WTC11 (cell line): Measurements from ENCODE around the gene ATAD3C. TPM values are rescaled to one million over a fixed set of nuclear protein-coding genes. Genes with fewer than 3 reads are reported as not detected.

Experiments
- CREM ChIP-seq: sonication (generic); formaldehyde crosslinking; IDR thresholded peaks from 2 replicates; pipeline ENCODE4 v1.8.1; 2022; ENCODE audit warnings: mild to moderate bottlenecking, missing genetic modification reagents, moderate library complexity
- ELF4 ChIP-seq: sonication (generic); formaldehyde crosslinking; IDR thresholded peaks from 2 replicates; pipeline ENCODE4 v1.8.1; 2022; ENCODE audit warnings: low read depth, mild to moderate bottlenecking, moderate library complexity, missing genetic modification reagents
- FOXJ3 ChIP-seq: sonication (generic); formaldehyde crosslinking; IDR thresholded peaks from 2 replicates; pipeline ENCODE4 v1.9.0; 2021; ENCODE audit warnings: missing genetic modification reagents, mild to moderate bottlenecking, borderline replicate concordance
- JAZF1 ChIP-seq: fragments of 250-450 bp; sonication (Bioruptor Pico); IDR thresholded peaks from 2 replicates; pipeline ENCODE4 v1.9.0; 2021; ENCODE audit warnings: moderate library complexity, mild to moderate bottlenecking, inconsistent platforms
- JUN ChIP-seq: sonication (generic); formaldehyde crosslinking; IDR thresholded peaks from 2 replicates; pipeline ENCODE4 v1.8.0; 2023; ENCODE audit warnings: mild to moderate bottlenecking, missing genetic modification reagents
- NFYB ChIP-seq: sonication (generic); formaldehyde crosslinking; conservative IDR thresholded peaks from 2 replicates; pipeline ENCODE4 v1.8.0; 2022; ENCODE audit warnings: low read depth, missing genetic modification reagents
- NR2C2 ChIP-seq: sonication (generic); formaldehyde crosslinking; IDR thresholded peaks from 2 replicates; pipeline ENCODE4 v1.8.0; 2022; ENCODE audit warnings: mild to moderate bottlenecking, missing genetic modification reagents
- RELA ChIP-seq: sonication (generic); formaldehyde crosslinking; IDR thresholded peaks from 2 replicates; pipeline ENCODE4 v1.8.1; 2022; ENCODE audit warnings: missing genetic modification reagents, mild to moderate bottlenecking, borderline replicate concordance
- SOX15 ChIP-seq: fragments of 250-450 bp; sonication (Bioruptor Pico); IDR thresholded peaks from 2 replicates; pipeline ENCODE4 v1.9.0; 2021; ENCODE audit warnings: mild to moderate bottlenecking
- SP1 ChIP-seq: sonication (generic); formaldehyde crosslinking; conservative IDR thresholded peaks from 2 replicates; pipeline ENCODE4 v1.8.1; 2022; ENCODE audit warnings: missing genetic modification reagents
- TEAD1 ChIP-seq: sonication (generic); formaldehyde crosslinking; IDR thresholded peaks from 2 replicates; pipeline ENCODE4 v1.8.0; 2022; ENCODE audit warnings: mild to moderate bottlenecking, missing genetic modification reagents
- TEAD4 ChIP-seq: sonication (generic); formaldehyde crosslinking; IDR thresholded peaks from 2 replicates; pipeline ENCODE4 v1.8.0; 2022; ENCODE audit warnings: mild to moderate bottlenecking, missing genetic modification reagents
- USF2 ChIP-seq: sonication (generic); formaldehyde crosslinking; IDR thresholded peaks from 2 replicates; pipeline ENCODE4 v1.8.1; 2023; ENCODE audit warnings: mild to moderate bottlenecking, missing genetic modification reagents, moderate library complexity
- ZNF232 ChIP-seq: sonication (generic); formaldehyde crosslinking; IDR thresholded peaks from 2 replicates; pipeline ENCODE4 v1.8.0; 2022; ENCODE audit warnings: mild to moderate bottlenecking, missing genetic modification reagents
- ZNF317 ChIP-seq: sonication (generic); formaldehyde crosslinking; IDR thresholded peaks from 2 replicates; pipeline ENCODE4 v1.8.1; 2023; ENCODE audit warnings: low read depth, mild to moderate bottlenecking, moderate library complexity, missing genetic modification reagents, borderline replicate concordance
- ZNF416 ChIP-seq: fragments of 250-450 bp; sonication (Bioruptor Pico); IDR thresholded peaks from 2 replicates; pipeline ENCODE4 v1.9.0; 2021; ENCODE audit warnings: mild to moderate bottlenecking, inconsistent platforms
- ZNF423 ChIP-seq: fragments of 250-450 bp; sonication (Bioruptor Pico); IDR thresholded peaks from 2 replicates; pipeline ENCODE4 v2.1.2; 2022; ENCODE audit warnings: mild to moderate bottlenecking, moderate library complexity
- ZNF425 ChIP-seq: fragments of 250-450 bp; sonication (Bioruptor Pico); conservative IDR thresholded peaks from 2 replicates; pipeline ENCODE4 v1.9.0; 2021; ENCODE audit warnings: mild to moderate bottlenecking
- ZNF512 ChIP-seq: sonication (generic); formaldehyde crosslinking; IDR thresholded peaks from 2 replicates; pipeline ENCODE4 v1.8.1; 2022; ENCODE audit warnings: missing genetic modification reagents, borderline replicate concordance
- total RNA-seq: library from RNA; stranded (reverse); gene quantifications from 3 replicates; pipeline ENCODE4 v1.2.3, GENCODE V29; 2021
- TF ChIP-seq, protein P1 (sequence below): sonication (generic); formaldehyde crosslinking; IDR thresholded peaks from 2 replicates; pipeline ENCODE4 v1.8.1; 2023; ENCODE audit warnings: mild to moderate bottlenecking, missing genetic modification reagents, borderline replicate concordance
- TF ChIP-seq, protein P2 (sequence below): sonication (generic); formaldehyde crosslinking; IDR thresholded peaks from 2 replicates; pipeline ENCODE4 v1.8.1; 2022; ENCODE audit warnings: mild to moderate bottlenecking, missing genetic modification reagents, moderate library complexity, borderline replicate concordance
- TF ChIP-seq, protein P3 (sequence below): sonication (generic); formaldehyde crosslinking; IDR thresholded peaks from 2 replicates; pipeline ENCODE4 v1.8.0; 2022; ENCODE audit warnings: missing genetic modification reagents
- TF ChIP-seq, protein P4 (sequence below): sonication (generic); formaldehyde crosslinking; IDR thresholded peaks from 2 replicates; pipeline ENCODE4 v1.8.1; 2022; ENCODE audit warnings: low read depth, missing genetic modification reagents, borderline replicate concordance
- TF ChIP-seq, protein P5 (sequence below): sonication (generic); formaldehyde crosslinking; IDR thresholded peaks from 2 replicates; pipeline ENCODE4 v1.8.0; 2023; ENCODE audit warnings: missing genetic modification reagents

The ATAD3C gene
- total RNA-seq, 1 experiment from 2014 or later: 0.61 TPM

GRCh38 chr1:1471389-1472052, 22.0 kb downstream of the ATAD3C start, which contains the start of gene ATAD3B (continued):
- TF ChIP-seq ZNF423 (no peak), NR2C2 (no peak), ZNF512 (CRISPR knock-in tag) (no peak), ZNF317 (CRISPR knock-in tag) (no peak), SP1 (peak; percentile 96), JAZF1 (CRISPR knock-in tag) (no peak), JUN (CRISPR knock-in tag) (no peak), ZNF416 (CRISPR knock-in tag) (no peak), ELF4 (CRISPR knock-in tag) (no peak), RELA (CRISPR knock-in tag) (no peak), USF2 (CRISPR knock-in tag) (peak; percentile 57), TEAD4 (CRISPR knock-in tag) (0 out of 2 replicates have a peak, but pooled peaks have one; percentile 40), ZNF425 (CRISPR knock-in tag) (no peak), FOXJ3 (CRISPR knock-in tag) (no peak), TEAD1 (CRISPR knock-in tag) (peak; percentile 71; the same call in 1 of the 2 replicates), SOX15 (CRISPR knock-in tag) (no peak), NFYB (CRISPR knock-in tag) (peak; percentile 96), ZNF232 (CRISPR knock-in tag) (no peak), CREM (CRISPR knock-in tag) (peak; percentile 97)
- TF ChIP-seq, protein P1, sequence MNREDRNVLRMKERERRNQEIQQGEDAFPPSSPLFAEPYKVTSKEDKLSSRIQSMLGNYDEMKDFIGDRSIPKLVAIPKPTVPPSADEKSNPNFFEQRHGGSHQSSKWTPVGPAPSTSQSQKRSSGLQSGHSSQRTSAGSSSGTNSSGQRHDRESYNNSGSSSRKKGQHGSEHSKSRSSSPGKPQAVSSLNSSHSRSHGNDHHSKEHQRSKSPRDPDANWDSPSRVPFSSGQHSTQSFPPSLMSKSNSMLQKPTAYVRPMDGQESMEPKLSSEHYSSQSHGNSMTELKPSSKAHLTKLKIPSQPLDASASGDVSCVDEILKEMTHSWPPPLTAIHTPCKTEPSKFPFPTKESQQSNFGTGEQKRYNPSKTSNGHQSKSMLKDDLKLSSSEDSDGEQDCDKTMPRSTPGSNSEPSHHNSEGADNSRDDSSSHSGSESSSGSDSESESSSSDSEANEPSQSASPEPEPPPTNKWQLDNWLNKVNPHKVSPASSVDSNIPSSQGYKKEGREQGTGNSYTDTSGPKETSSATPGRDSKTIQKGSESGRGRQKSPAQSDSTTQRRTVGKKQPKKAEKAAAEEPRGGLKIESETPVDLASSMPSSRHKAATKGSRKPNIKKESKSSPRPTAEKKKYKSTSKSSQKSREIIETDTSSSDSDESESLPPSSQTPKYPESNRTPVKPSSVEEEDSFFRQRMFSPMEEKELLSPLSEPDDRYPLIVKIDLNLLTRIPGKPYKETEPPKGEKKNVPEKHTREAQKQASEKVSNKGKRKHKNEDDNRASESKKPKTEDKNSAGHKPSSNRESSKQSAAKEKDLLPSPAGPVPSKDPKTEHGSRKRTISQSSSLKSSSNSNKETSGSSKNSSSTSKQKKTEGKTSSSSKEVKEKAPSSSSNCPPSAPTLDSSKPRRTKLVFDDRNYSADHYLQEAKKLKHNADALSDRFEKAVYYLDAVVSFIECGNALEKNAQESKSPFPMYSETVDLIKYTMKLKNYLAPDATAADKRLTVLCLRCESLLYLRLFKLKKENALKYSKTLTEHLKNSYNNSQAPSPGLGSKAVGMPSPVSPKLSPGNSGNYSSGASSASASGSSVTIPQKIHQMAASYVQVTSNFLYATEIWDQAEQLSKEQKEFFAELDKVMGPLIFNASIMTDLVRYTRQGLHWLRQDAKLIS: no peak
- TF ChIP-seq, protein P2, sequence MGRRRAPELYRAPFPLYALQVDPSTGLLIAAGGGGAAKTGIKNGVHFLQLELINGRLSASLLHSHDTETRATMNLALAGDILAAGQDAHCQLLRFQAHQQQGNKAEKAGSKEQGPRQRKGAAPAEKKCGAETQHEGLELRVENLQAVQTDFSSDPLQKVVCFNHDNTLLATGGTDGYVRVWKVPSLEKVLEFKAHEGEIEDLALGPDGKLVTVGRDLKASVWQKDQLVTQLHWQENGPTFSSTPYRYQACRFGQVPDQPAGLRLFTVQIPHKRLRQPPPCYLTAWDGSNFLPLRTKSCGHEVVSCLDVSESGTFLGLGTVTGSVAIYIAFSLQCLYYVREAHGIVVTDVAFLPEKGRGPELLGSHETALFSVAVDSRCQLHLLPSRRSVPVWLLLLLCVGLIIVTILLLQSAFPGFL (CRISPR knock-in tag): no peak
- TF ChIP-seq, protein P3, sequence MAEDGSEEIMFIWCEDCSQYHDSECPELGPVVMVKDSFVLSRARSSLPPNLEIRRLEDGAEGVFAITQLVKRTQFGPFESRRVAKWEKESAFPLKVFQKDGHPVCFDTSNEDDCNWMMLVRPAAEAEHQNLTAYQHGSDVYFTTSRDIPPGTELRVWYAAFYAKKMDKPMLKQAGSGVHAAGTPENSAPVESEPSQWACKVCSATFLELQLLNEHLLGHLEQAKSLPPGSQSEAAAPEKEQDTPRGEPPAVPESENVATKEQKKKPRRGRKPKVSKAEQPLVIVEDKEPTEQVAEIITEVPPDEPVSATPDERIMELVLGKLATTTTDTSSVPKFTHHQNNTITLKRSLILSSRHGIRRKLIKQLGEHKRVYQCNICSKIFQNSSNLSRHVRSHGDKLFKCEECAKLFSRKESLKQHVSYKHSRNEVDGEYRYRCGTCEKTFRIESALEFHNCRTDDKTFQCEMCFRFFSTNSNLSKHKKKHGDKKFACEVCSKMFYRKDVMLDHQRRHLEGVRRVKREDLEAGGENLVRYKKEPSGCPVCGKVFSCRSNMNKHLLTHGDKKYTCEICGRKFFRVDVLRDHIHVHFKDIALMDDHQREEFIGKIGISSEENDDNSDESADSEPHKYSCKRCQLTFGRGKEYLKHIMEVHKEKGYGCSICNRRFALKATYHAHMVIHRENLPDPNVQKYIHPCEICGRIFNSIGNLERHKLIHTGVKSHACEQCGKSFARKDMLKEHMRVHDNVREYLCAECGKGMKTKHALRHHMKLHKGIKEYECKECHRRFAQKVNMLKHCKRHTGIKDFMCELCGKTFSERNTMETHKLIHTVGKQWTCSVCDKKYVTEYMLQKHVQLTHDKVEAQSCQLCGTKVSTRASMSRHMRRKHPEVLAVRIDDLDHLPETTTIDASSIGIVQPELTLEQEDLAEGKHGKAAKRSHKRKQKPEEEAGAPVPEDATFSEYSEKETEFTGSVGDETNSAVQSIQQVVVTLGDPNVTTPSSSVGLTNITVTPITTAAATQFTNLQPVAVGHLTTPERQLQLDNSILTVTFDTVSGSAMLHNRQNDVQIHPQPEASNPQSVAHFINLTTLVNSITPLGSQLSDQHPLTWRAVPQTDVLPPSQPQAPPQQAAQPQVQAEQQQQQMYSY: no peak
- TF ChIP-seq, protein P4, sequence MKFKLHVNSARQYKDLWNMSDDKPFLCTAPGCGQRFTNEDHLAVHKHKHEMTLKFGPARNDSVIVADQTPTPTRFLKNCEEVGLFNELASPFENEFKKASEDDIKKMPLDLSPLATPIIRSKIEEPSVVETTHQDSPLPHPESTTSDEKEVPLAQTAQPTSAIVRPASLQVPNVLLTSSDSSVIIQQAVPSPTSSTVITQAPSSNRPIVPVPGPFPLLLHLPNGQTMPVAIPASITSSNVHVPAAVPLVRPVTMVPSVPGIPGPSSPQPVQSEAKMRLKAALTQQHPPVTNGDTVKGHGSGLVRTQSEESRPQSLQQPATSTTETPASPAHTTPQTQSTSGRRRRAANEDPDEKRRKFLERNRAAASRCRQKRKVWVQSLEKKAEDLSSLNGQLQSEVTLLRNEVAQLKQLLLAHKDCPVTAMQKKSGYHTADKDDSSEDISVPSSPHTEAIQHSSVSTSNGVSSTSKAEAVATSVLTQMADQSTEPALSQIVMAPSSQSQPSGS (CRISPR knock-in tag): no peak
- TF ChIP-seq, protein P5, sequence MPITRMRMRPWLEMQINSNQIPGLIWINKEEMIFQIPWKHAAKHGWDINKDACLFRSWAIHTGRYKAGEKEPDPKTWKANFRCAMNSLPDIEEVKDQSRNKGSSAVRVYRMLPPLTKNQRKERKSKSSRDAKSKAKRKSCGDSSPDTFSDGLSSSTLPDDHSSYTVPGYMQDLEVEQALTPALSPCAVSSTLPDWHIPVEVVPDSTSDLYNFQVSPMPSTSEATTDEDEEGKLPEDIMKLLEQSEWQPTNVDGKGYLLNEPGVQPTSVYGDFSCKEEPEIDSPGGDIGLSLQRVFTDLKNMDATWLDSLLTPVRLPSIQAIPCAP (CRISPR knock-in tag): no peak
